ENCODE results near the gene LPO.

LPO gene

DNA sequence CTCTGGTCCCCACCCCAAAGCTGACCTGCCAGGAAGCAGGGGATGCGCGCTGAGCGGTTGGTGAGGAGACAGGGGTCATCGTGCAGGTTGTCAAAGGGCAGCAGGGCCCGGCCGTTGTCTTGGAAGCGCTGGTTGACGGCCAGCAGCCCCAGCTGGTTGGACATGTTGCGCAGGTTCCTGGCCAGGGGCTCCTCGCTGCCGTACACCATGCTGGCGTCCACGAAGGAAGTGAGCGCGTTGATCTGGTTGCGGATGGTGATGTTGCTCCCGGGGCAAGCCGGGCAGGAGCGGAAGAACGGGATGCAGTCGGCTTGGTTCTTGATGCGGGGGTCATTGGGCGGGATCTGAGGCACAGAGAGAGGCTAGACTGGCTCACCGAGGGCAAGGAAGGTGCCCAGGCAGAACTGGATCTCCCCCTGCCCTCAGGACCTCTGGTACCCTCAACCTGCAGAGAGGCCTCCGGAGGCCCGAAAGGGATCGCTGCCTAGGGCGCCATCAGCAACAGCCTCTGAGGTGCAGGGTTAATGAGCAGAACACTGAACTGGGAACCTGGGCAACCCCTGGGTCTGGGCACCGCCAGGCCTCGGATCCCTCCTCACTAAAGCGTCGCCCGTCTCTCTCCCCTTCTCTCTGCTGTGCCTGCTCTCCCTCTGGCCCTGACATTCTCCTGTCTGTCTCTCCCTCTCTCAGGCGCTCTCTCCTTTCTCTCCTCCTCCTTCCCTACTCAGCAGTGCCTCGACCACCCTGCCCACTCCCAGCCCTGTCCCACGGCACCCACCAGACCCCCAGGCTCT is 39.6 kb downstream of the LPO start:
- DNase-seq (ENCODE audit: low spot score): no peak

GRCh38 chr17:58278661-58279015 is 40.3 kb downstream of the LPO start:
- no peak for DNase-seq (ENCODE audit: low spot score)

DNA sequence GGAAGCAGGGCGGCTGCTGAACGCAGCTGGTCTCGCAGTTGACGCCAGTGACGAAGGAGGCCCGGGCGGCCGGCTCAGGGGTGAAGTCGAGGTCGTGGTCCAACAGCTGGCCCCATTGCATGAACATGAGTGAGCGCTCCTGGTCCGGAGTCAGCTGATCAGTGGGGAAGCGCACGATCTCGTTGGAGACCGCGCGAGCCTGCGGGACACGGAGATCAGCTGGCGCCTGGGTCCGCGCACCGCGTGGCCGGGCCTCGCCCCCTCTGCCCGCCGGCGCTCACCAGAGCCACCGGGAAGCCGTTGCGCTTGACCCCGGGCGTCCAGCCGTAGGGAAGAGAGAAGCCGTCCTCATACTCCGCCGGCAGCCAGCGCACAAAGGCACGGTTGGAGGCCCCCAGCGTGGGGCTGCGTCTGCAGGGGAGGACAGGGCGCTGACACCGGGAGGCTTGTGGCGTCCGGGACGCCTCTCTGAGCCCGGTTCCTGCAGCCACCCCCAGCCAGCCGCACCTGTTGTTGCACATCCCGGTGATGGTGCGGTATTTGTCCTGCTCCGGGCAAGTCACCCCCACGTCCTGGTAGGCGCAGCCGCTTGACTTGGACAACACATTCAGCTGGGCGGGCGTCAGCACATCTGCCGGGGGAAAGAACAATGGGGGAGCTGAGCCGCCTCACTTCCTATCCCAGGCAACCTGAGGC is 40.8 kb downstream of the LPO start:
- DNase-seq (ENCODE audit: low spot score): no peak

DNA sequence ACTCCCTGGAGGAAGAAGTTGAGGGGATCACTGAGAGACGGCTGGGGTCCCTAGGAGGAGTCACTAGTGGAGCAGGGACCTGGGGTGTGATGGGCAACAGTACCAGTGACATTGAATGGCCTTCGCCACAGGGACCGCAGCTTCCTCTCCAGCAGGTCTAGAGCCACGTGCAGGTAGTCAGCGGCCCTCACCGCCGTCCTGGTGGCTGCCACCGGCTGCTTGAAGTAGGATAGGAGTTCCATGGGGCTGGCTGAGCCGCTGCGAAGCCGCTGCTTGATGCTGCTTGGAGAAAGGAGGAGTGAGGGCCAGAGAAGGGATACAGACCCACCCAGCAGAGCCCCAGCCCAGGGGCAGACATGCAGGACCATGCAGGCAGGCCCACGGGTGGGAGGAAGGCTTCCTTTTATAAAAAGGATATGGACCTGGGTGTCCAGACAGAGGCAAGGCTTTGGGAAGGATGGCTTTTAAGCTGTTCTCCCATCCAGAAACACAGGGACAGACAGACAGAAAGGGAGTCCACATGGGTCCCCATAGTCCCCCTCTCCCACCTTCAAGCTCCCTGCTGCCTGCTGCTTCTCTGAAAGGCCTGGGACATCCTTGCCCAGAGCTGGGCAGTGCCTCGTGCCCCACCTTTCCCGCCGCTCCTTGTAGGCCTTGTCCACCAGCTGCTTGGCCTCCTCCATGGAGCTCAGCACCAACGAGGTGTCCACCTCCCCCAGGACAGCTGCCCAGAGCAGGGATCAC is 41.5 kb downstream of the LPO start:
- DNase-seq (ENCODE audit: low spot score): no peak

- no peak for DNase-seq (ENCODE audit: low spot score)
These were observed 42.3 kb downstream of the LPO start, which contains the start of gene MPO for GRCh38 chr17:58280480-58281217. Gene MPO, minus strand, starts transcription at chr17:58280935. Its CDS starts 177 bp downstream, at chr17:58280758.

DNA sequence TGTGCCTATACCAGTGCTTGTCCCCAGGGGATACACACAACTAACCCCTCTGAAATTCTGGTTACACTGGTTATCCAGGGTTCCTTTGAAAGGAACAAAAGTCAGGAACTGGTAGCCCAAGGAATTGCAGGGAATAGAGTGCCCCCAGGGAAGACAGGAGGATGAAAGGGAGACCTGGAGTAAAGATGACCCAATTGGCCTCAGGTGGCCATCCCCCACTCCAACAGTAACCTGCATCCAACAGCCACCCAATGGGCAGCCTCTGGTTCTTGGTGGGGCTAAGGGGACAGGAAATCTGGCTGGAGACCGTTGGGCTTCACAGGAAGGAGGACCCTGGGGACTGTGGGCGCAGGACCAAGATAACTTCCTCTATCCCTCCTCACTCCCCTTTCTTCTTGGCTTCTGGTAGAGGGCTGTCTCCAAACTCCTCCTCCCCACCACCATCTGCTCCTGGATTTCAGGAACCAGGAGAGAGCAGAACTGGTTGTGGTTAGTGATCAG is 43.2 kb downstream of the LPO start:
- no peak for DNase-seq (ENCODE audit: low spot score)

- no peak for DNase-seq (ENCODE audit: low spot score)
These were observed 44.1 kb downstream of the LPO start for GRCh38 chr17:58282442-58282841.

GRCh38 chr17:58283674-58284612 is 45.6 kb downstream of the LPO start:
- DNase-seq (ENCODE audit: low spot score): no peak

GRCh38 chr17:58284613-58285421 is 46.4 kb downstream of the LPO start:
- DNase-seq (ENCODE audit: low spot score): no peak

DNA sequence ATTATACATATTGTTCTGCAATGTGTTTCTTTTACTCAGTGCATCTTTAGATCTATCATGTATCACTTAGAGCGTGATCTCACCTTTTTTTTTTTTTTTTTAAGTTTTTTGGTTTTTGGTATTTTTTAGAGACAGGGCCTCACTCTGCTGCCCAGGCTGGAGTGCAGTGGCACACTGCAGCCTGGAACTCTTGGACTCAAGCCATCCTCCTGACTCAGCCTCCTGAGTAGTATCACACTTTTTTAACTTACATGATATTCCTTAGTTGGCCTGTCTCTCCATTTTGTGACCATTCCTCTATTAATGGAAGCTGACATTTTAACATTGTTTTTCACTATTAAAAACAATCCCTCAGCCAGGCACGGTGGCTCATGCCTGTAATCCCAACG is 47.0 kb downstream of the LPO start:
- no peak for DNase-seq (ENCODE audit: low spot score)

GRCh38 chr17:58289869-58290268 is 51.5 kb downstream of the LPO start:
- no peak for DNase-seq (ENCODE audit: low spot score)

DNA sequence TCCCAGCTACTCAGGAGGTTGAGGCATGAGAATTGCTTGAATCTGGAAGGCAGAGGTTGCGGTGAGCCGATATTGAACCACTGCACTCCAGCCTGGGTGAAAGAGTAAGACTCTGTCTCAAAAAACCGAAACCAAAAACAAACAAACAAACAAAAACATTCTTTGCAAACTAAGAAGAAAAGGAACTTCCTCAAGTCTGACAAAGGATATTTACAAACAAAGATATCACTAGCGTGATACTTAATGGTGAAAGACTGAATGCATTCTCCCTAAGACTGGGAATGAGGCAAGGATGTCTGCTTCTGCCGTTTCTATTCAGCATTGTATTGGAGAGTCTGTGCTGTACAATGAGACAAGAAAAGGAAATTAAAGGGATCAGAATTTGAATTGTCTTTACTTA is 52.9 kb downstream of the LPO start:
- no peak for DNase-seq (ENCODE audit: low spot score)

- DNase-seq (ENCODE audit: low spot score): no peak
These were observed 55.6 kb downstream of the LPO start for GRCh38 chr17:58294034-58294433.

GRCh38 chr17:58300336-58300735 is 62.0 kb downstream of the LPO start:
- DNase-seq (ENCODE audit: low spot score): no peak

- no peak for DNase-seq (ENCODE audit: low spot score)
These were observed 63.2 kb downstream of the LPO start for GRCh38 chr17:58301504-58302150.

DNA sequence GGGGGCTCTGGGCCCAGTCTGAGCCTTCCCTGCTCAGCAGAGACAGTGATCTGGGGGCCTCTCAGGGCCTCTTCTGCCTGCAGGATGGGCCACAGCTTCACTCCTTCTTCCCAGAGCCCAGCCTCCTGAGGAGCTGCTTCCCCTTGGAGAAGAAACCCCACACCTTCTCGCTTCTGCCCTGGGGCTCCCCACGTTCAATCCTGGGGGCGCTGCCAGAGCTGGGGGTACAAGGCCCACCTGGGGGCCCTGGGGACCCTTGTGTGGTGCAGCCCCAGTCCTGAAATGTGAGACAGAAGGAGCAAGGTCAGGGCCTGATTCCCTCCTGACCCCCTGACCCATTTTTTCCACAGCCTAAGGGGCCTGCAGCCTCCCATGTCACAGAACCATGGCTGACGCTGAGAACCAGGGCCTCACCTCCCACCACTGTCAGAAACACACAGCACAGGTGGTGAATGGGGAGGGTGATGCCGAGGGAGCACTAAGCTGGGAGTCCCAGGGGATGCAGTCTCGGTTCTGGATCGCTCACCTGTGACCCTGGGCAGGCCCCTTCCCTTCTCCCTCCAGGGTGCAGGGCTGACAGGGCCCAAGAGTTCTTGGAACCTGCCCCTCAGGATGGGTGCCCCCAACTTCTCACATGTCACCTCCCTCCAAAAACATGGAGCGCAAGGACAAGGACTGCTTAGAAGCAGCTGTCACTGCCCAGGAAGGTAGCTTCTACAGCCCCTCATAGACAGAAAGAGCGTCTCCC is 64.0 kb downstream of the LPO start:
- no peak for DNase-seq (ENCODE audit: low spot score)

DNA sequence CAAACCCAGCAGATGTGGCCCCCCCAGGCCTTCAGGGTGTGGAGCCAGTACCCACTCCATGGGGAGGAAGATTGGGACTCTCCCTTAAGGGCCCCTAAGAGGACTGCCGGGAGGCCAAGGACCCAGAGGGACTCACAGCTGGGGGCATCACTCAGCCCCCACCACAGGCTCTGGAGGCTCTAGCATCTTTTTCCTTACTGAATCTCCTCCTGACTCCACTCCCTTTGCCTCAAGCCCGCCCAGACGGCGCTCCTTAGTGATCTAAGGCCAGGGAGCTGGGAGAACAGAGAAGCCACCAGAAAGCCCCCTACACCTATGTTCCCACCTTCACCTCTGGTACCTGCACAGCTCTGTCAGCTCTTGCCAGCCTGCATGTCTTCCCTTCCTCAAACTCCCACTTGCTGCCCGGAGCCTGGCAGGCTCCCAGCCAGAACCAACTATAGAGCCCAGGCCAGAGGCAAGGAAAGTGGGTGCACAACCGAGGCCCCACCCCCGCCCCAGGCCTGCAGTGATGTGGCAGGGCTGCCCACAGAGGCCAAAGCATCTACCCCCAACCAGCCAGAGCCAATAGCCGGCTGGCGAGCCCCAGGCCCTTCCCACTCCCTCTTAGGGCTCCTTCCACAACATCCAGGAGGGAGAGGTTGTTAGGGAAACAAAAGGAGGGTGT is 64.7 kb downstream of the LPO start:
- no peak for DNase-seq (ENCODE audit: low spot score)
